Tongue (tissue), 2 donors: ENCODE data around the gene TMEM178B. TPM values are rescaled to one million over a fixed set of nuclear protein-coding genes. Genes with fewer than 3 reads are reported as not detected.

Experiments
- DNase-seq: peaks from one replicate; pipeline ENCODE4 v3.0.0-alpha.2; 2015
- total RNA-seq: library from RNA; depleted of rRNA; stranded (reverse); fragments of >200 nt; gene quantifications from one replicate; pipeline ENCODE4 v1.2.3, GENCODE V29; 2014

TMEM178B gene
- total RNA-seq, 1 donor from 2014 or later: 2.5 TPM

GRCh38 chr7:141263983-141264382 lies 190.1 kb downstream of the TMEM178B start:
- no peak for DNase-seq

- no peak for DNase-seq
Measured at GRCh38 chr7:141264511-141264910, 190.6 kb downstream of the TMEM178B start.

- no peak for DNase-seq
Measured at GRCh38 chr7:141265668-141266067, 191.8 kb downstream of the TMEM178B start.

GRCh38 chr7:141268614-141269013 lies 194.8 kb downstream of the TMEM178B start:
- DNase-seq: no peak

GRCh38 chr7:141271451-141271850 lies 197.6 kb downstream of the TMEM178B start:
- no peak for DNase-seq

- DNase-seq: no peak
Measured at GRCh38 chr7:141272417-141272816, 198.6 kb downstream of the TMEM178B start.

GRCh38 chr7:141275350-141275749 lies 201.5 kb downstream of the TMEM178B start:
- DNase-seq: no peak

GRCh38 chr7:141276031-141276430 lies 202.2 kb downstream of the TMEM178B start:
- DNase-seq: no peak

- no peak for DNase-seq
Measured at GRCh38 chr7:141280100-141280499, 206.2 kb downstream of the TMEM178B start.

- DNase-seq: no peak
Measured at GRCh38 chr7:141281311-141281710, 207.4 kb downstream of the TMEM178B start.

- no peak for DNase-seq
Measured at GRCh38 chr7:141286522-141286921, 212.7 kb downstream of the TMEM178B start.

- peak; percentile 23 for DNase-seq
Measured at GRCh38 chr7:141287936-141288335, 214.1 kb downstream of the TMEM178B start.

- no peak for DNase-seq
Measured at GRCh38 chr7:141288626-141289025, 214.8 kb downstream of the TMEM178B start.

- no peak for DNase-seq
Measured at GRCh38 chr7:141290365-141290764, 216.5 kb downstream of the TMEM178B start.

GRCh38 chr7:141290973-141291372 lies 217.1 kb downstream of the TMEM178B start:
- no peak for DNase-seq

GRCh38 chr7:141291541-141291940 lies 217.7 kb downstream of the TMEM178B start:
- DNase-seq: no peak

- no peak for DNase-seq
Measured at GRCh38 chr7:141294143-141294829, 220.4 kb downstream of the TMEM178B start.

- DNase-seq: no peak
Measured at GRCh38 chr7:141295367-141295895, 221.6 kb downstream of the TMEM178B start.

GRCh38 chr7:141300816-141301215 lies 227.0 kb downstream of the TMEM178B start:
- DNase-seq: no peak

- no peak for DNase-seq
Measured at GRCh38 chr7:141301544-141301943, 227.7 kb downstream of the TMEM178B start.

GRCh38 chr7:141302617-141303016 lies 228.8 kb downstream of the TMEM178B start:
- no peak for DNase-seq

- DNase-seq: no peak
Measured at GRCh38 chr7:141304291-141304690, 230.4 kb downstream of the TMEM178B start.

- no peak for DNase-seq
Measured at GRCh38 chr7:141306081-141306480, 232.2 kb downstream of the TMEM178B start.

GRCh38 chr7:141312395-141312794 lies 238.5 kb downstream of the TMEM178B start:
- DNase-seq: no peak
